ENCODE measurements around the gene DOK6.
"Not testable (repeated sequence)": the region's sequence is repeated elsewhere in the genome, so short reads cannot be mapped to it uniquely, and the experiment has no call there.

DOK6 gene

GRCh38 chr18:69628774-69629359 lies 228.2 kb downstream of the DOK6 start:
- no peak for DNase-seq

- no peak for DNase-seq
Observed at GRCh38 chr18:69631281-69631680, 230.6 kb downstream of the DOK6 start.

- DNase-seq = no peak
Observed at GRCh38 chr18:69635482-69635881, 234.8 kb downstream of the DOK6 start.

GRCh38 chr18:69636529-69637301 lies 236.0 kb downstream of the DOK6 start:
- DNase-seq = no peak

- no peak for DNase-seq
Observed at GRCh38 chr18:69638056-69638455, 237.4 kb downstream of the DOK6 start.

- no peak for DNase-seq
Observed at GRCh38 chr18:69647702-69648101, 247.0 kb downstream of the DOK6 start.

- no peak for DNase-seq
Observed at GRCh38 chr18:69648486-69648885, 247.8 kb downstream of the DOK6 start.

- DNase-seq = no peak
Observed at GRCh38 chr18:69649684-69650083, 249.0 kb downstream of the DOK6 start.

GRCh38 chr18:69651243-69651642 lies 250.6 kb downstream of the DOK6 start:
- no peak for DNase-seq

GRCh38 chr18:69655816-69656215 lies 255.1 kb downstream of the DOK6 start:
- DNase-seq = no peak

- DNase-seq = no peak
Observed at GRCh38 chr18:69658103-69658502, 257.4 kb downstream of the DOK6 start.

GRCh38 chr18:69658685-69659084 lies 258.0 kb downstream of the DOK6 start:
- DNase-seq = no peak

GRCh38 chr18:69659142-69659651 lies 258.5 kb downstream of the DOK6 start:
- no peak for DNase-seq

GRCh38 chr18:69662090-69662489 lies 261.4 kb downstream of the DOK6 start:
- DNase-seq = not testable (repeated sequence)

- no peak for DNase-seq
Observed at GRCh38 chr18:69664399-69664798, 263.7 kb downstream of the DOK6 start.

GRCh38 chr18:69674292-69674877 lies 273.7 kb downstream of the DOK6 start:
- DNase-seq = no peak

- no peak for DNase-seq
Observed at GRCh38 chr18:69674966-69675365, 274.3 kb downstream of the DOK6 start.

GRCh38 chr18:69677595-69677994 lies 276.9 kb downstream of the DOK6 start:
- DNase-seq = no peak

- no peak for DNase-seq
Observed at GRCh38 chr18:69680123-69680522, 279.4 kb downstream of the DOK6 start.

GRCh38 chr18:69683176-69683575 lies 282.5 kb downstream of the DOK6 start:
- DNase-seq = no peak

GRCh38 chr18:69684789-69685188 lies 284.1 kb downstream of the DOK6 start:
- DNase-seq = no peak

GRCh38 chr18:69686861-69687260 lies 286.2 kb downstream of the DOK6 start:
- no peak for DNase-seq

GRCh38 chr18:69689121-69689759 lies 288.6 kb downstream of the DOK6 start:
- no peak for DNase-seq

Measured in left hindlimb (tissue), 1 donor.